SK-N-MC (cell line): Measurements from ENCODE around the gene NT5C1B.

Experiments
- DNase-seq: peaks from one replicate; pipeline ENCODE4 v3.0.0-alpha.2; 2011; ENCODE audit warnings: low read depth, low spot score
- H3K27ac ChIP-seq: fragments of 200-600 bp; sonication (generic); 2 replicates; pipeline ENCODE4 v1.5.1; 2016; ENCODE audit warnings: mixed run types
- H3K36me3 ChIP-seq: fragments of 200-600 bp; sonication (generic); 2 replicates; pipeline ENCODE4 v1.6.1; 2017; ENCODE audit warnings: antibody characterized with exemption, low read length, mixed read lengths; ENCODE audit not compliant: insufficient read depth
- H3K4me3 ChIP-seq: fragments of 200-600 bp; sonication (generic); 2 replicates; pipeline ENCODE4 v1.5.1; 2016
- H3K9ac ChIP-seq: fragments of 200-600 bp; sonication (generic); 2 replicates; pipeline ENCODE4 v1.8.0; 2017; ENCODE audit warnings: mixed run types, mixed read lengths; ENCODE audit not compliant: insufficient read length
- H3K9me3 ChIP-seq: fragments of 200-600 bp; sonication (generic); 2 replicates; pipeline ENCODE4 v1.6.1; 2017; ENCODE audit warnings: low read depth, mild to moderate bottlenecking, antibody characterized with exemption, low read length, moderate library complexity, mixed read lengths
- EZH2 ChIP-seq: fragments of 200-600 bp; sonication (generic); IDR thresholded peaks from one replicate; pipeline ENCODE4 v1.6.1; 2017; ENCODE audit warnings: antibody characterized with exemption
- FOXP2 ChIP-seq: optimal IDR thresholded peaks from 2 replicates; pipeline ENCODE3; 2011; ENCODE audit warnings: mild to moderate bottlenecking, moderate library complexity; ENCODE audit not compliant: insufficient read depth; ENCODE audit errors: extremely low read length, control extremely low read depth
- POLR2AphosphoS5 ChIP-seq: IDR thresholded peaks from 2 replicates; pipeline ENCODE4 v1.6.1; 2012; ENCODE audit warnings: mild to moderate bottlenecking, low read depth, low read length, borderline replicate concordance

The NT5C1B gene

DNA sequence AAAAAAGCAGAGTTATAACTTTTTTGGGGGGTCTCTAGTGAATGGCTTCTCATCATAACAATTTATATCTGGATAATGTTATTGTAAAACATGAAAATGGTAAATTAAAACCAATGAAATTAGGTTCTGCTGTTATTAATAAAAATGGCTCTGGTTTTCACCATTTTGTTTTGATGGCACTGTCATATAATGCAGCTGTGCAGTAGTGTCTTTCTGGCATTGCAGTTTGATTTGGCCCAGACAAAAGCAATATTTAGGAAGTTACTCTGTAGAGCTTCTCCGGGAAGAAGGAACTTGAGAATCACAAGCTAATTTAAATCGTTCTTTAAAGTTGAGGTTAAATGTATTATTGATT lies 15.1 kb upstream of the NT5C1B start:
- Histone ChIP-seq H3K9me3 (no peaks in the 10 kb centered on the region), H3K27ac (no peak overlapping the region), H3K36me3 (no peaks in the 10 kb centered on the region), H3K9ac (no peak overlapping the region), H3K4me3 (no peak overlapping the region)
- no peak for DNase-seq
- no peak for TF ChIP-seq EZH2
- no peak for TF ChIP-seq POLR2AphosphoS5
- TF ChIP-seq FOXP2: no peak

DNA sequence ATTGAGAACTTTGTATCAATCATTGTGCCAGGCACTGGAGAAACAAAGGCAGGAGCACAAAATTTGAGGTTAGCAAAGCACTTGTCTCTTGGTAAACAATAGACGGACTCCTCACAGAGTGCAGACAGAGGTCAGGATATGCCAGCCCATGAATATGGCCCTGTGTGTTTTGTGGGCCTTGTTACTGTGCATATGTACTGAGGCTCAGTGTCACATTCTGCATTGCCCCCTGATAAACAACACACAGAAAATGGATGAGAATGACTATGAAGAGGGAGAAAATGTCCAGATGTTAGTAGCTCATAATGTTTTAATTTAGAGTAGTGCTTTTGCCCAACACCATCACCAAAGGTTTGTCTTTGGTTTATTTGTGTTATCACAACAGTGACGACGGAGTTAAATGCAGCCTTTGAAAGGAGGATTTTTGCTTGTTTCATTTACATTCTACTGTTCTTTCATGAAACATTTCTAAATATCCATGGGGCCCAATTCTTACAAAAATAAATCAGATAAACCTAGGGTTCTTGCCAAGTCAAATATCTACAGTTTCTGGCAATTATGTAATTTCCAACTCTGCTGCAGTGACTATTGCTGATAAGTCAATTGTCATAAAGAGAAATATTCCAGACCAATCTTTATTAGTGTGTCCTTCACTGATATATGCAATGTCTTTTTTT lies 14.6 kb upstream of the NT5C1B start:
- Histone ChIP-seq H3K9ac (no peak overlapping the region), H3K36me3 (no peaks in the 10 kb centered on the region), H3K27ac (no peak overlapping the region), H3K9me3 (no peaks in the 10 kb centered on the region), H3K4me3 (no peak overlapping the region)
- TF ChIP-seq EZH2 (no peak), FOXP2 (no peak), POLR2AphosphoS5 (no peak)
- no peak for DNase-seq

DNA sequence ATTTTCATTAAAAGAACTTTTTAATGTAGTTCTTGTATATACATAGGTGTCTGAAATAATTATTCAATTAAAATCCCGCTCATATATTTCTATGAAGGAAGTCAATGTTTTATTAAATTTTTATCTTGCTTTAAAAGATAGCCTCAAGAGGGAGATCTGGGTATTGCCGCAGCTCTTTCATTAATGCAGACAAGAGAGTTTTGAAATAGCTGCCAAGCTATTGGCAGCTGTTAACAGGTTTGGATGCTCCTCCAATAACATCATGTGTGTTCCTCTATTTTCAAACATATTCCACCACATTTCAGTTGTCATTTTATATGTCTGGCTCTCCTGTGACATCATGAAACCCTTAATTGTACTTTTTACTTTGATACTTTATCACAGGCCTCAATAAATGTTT lies 12.9 kb upstream of the NT5C1B start:
- DNase-seq: no peak
- Histone ChIP-seq H3K27ac (no peak overlapping the region), H3K9me3 (no peaks in the 10 kb centered on the region), H3K36me3 (no peaks in the 10 kb centered on the region), H3K4me3 (no peak overlapping the region), H3K9ac (no peak overlapping the region)
- TF ChIP-seq EZH2: no peak
- no peak for TF ChIP-seq FOXP2
- no peak for TF ChIP-seq POLR2AphosphoS5

DNA sequence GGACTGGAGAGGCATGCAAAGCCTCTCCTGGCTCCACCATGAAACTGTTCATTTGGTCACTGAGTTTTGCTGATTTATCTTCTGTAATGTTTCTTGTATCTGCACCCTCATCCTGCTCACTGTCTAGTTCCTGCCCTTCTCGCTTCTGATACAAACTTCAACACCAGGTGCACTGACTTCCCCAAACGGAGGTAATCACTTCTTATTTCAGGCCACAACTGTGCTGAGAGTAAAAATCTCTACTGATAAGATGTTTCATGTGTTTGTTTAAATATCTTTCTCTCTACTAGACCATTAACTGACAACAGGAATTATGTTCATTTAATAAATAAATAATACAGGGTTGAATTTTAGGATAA lies 10.9 kb upstream of the NT5C1B start:
- H3K36me3 ChIP-seq: no peaks in the 10 kb centered on the region
- no peak overlapping the region for H3K9ac ChIP-seq
- no peak overlapping the region for H3K4me3 ChIP-seq
- no peak overlapping the region for H3K27ac ChIP-seq
- no peaks in the 10 kb centered on the region for H3K9me3 ChIP-seq
- no peak for TF ChIP-seq EZH2
- no peak for TF ChIP-seq POLR2AphosphoS5
- no peak for TF ChIP-seq FOXP2
- no peak for DNase-seq

DNA sequence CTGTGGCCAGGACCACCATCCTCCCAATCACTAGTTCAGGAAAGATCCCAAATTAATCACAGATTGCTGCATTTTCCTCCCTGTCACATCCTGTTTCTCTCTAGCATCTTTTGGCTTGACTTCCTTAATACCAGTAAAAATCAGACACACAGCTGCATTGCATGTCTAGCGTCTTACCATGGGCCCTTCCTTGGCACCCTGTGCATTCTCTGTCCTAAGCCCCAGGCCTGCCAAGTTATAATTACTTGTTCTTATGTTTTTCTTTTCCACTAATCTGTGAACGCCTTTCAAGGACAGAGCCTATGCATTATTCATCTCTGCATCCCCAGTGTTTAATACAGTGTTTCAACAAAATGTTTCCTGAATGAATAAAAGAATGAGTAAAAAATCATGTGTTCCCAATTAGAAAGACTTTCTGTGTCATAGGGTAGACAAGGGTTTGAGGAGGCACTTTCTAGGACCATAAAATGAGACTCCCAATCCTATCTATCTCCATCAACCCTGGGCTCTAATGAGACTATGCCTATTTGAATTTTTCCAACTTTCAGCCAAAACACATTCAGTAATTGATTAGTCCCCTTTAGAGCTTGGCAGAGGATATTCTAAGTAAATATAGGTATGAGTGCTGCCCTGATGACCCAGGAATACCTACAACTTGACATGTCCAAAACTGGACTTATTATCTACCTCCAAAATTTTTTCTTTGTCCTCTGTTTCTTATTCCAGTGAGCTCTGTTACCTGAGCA lies 10.3 kb upstream of the NT5C1B start:
- no peak for TF ChIP-seq EZH2
- no peak for TF ChIP-seq POLR2AphosphoS5
- no peak for TF ChIP-seq FOXP2
- no peak for DNase-seq
- no peak overlapping the region for H3K4me3 ChIP-seq
- no peak overlapping the region for H3K27ac ChIP-seq
- H3K9ac ChIP-seq: no peak overlapping the region
- H3K9me3 ChIP-seq: no peaks in the 10 kb centered on the region
- no peaks in the 10 kb centered on the region for H3K36me3 ChIP-seq

DNA sequence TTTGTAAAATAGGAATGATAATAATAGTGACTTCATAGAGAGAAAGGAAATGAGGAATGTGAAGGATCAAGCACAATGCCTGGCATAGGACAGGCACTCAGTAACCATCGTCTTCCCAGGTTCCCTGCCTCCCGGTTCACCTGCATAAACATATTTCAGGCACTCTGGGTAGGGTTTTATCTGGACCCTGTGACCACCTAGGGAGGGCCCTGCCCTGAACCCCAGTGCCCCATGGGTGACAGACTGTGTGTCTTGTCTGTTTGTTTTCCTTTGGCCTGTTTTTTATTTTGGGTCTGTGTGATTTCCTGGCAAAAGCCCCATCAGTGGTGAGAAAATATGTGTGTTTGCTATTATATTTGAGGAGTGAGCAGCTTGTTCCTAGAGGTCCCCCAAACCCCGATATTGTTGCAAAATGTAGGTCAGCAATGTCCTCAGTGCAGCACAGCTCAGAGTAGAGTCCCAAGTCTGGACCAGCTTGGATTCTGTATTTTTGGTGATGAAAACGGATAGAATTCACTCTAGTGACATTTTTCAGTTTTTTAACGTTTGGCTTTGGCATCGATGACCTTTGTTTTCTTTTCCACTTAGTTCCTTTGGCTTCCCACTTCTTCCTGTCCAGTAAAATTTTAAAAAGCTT lies 9.6 kb upstream of the NT5C1B start:
- H3K36me3 ChIP-seq: no peaks in the 10 kb centered on the region
- no peak overlapping the region for H3K4me3 ChIP-seq
- H3K9me3 ChIP-seq: no peaks in the 10 kb centered on the region
- no peak overlapping the region for H3K27ac ChIP-seq
- no peak for TF ChIP-seq FOXP2
- TF ChIP-seq EZH2: no peak
- TF ChIP-seq POLR2AphosphoS5: no peak
- DNase-seq: no peak
- no peak overlapping the region for H3K9ac ChIP-seq

DNA sequence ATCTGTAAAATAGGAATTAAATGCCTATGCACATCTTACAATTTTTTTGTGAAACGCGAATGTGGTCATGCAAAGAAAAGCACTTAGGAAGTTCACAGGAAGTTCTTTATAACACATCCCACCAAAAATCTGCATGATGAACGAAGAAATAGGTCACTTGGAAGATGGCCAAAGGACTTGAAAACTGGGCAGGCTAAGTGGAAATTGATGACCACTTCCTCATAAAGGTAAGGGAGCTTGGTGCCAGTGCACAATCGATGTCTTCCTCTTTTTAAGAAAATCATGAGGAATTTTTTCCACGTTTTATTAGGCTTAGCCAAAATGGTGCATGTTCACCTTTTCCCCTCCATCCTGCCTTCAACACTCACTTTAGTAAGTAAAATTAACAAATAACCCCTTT lies 8.2 kb upstream of the NT5C1B start:
- H3K36me3 ChIP-seq: no peaks in the 10 kb centered on the region
- TF ChIP-seq EZH2 (no peak), FOXP2 (no peak), POLR2AphosphoS5 (no peak)
- no peak overlapping the region for H3K4me3 ChIP-seq
- H3K27ac ChIP-seq: no peak overlapping the region
- DNase-seq: no peak
- no peaks in the 10 kb centered on the region for H3K9me3 ChIP-seq
- H3K9ac ChIP-seq: no peak overlapping the region

DNA sequence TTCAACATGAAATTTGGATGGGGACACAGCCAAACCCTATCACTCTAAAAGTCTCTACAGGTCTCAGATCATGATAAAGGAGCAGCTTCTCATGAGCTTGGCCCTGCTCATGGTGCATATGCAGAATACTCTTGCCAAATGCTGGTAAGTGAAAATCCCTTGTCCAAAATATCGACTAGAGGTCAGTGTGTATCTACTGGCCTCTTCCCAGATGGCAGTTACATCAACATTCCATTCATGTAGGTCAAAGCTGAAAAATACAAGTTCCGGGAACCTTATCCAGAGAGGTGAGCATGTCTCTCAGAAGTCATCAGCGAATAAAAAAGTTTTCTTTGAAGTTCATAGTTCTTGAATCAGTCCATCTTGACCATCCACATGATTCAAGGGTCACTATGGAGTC lies 7.6 kb upstream of the NT5C1B start:
- DNase-seq: no peak
- H3K36me3 ChIP-seq: no peaks in the 10 kb centered on the region
- no peak overlapping the region for H3K27ac ChIP-seq
- TF ChIP-seq POLR2AphosphoS5 (no peak), FOXP2 (no peak), EZH2 (no peak)
- H3K9ac ChIP-seq: no peak overlapping the region
- H3K4me3 ChIP-seq: no peak overlapping the region
- H3K9me3 ChIP-seq: no peaks in the 10 kb centered on the region

DNA sequence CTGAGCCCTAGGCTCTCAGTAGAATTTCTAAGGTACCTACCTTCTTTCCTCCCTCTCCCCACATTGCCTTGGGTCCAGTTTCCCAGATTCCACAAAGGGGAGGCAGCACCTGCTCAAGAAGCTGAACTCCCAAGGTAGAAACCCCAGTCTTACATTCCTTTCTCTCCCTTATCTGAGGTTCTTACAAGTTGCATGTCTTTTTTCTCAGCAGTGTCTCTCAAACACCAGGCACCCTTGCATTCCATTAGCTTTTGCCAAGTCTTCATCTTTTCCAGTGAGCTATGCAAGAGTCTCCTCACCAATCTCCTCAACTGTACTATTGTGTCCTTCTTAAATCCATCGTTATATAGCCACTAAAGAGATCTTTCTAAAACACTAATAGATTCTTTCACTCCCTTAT lies 4.1 kb upstream of the NT5C1B start:
- no peaks in the 10 kb centered on the region for H3K9me3 ChIP-seq
- no peak overlapping the region for H3K9ac ChIP-seq
- DNase-seq: no peak
- H3K27ac ChIP-seq: no peak overlapping the region
- no peaks in the 10 kb centered on the region for H3K36me3 ChIP-seq
- H3K4me3 ChIP-seq: no peak overlapping the region
- TF ChIP-seq FOXP2 (no peak), POLR2AphosphoS5 (no peak), EZH2 (no peak)
